ENCODE data around the gene CYBC1.

DNA sequence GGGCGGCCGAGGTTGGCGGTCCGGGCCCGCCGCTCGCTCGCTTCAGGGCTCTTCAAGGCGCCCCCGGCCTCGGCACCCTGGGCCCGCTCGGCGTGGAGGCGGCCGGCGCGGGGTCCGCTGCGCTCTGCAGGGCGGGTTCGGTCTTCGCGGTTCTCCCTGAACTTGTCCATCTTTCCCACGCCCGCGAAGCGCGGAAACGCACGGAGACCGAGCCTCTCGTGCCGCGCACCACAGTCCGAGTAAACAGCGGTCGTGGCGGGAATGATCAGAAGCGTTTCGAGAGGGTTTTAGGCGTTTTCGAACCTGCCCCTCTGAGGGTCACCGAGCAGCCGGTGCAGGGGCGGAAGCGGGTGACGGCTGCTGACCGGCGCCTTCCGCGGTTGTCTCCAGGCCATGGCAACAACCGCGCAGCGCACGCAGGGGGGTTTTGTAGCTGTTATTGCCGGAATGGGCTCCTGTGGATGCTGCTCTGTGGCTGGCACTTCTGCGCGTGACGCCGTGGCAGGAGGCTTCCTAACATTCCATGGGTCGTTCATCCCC, 8.4 kb upstream of the CYBC1 start:
- TF ChIP-seq ZNF274 (IDR thresholded peaks at IDR 0.05; ENCODE audit: low read depth, low read length), result no peak
- no peak for TF ChIP-seq YY1 (IDR thresholded peaks at IDR 0.05; ENCODE audit: insufficient read depth, insufficient read length)

All from NT2/D1 (cell line).